Raji (cell line): ENCODE results near the gene IRX3.

Source experiments
- POLR2A ChIP-seq: IDR thresholded peaks from 2 replicates; pipeline ENCODE4 v1.6.1; 2011; ENCODE audit warnings: low read depth, low read length, control low read depth; ENCODE audit not compliant: insufficient read depth

IRX3 gene

DNA sequence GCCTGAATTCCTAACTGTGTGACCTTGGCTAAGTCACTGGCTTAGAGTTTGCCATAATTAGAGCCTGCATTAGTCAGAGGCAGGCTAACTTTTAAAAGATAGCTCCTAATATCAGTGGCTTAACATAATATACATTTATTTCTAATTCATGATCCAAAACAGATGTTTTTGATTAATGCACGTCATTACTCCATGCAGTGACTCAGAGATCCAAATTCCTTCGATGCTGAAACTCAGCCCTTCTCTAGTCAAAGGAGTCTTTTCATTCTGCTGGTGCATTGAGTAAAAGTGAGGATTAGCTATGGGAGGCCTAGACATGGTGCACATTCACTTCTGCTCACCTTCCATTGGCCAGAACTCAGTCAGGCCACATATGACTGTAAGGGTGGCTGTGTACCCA, 49.8 kb downstream of the IRX3 start:
- no peak for TF ChIP-seq POLR2A

DNA sequence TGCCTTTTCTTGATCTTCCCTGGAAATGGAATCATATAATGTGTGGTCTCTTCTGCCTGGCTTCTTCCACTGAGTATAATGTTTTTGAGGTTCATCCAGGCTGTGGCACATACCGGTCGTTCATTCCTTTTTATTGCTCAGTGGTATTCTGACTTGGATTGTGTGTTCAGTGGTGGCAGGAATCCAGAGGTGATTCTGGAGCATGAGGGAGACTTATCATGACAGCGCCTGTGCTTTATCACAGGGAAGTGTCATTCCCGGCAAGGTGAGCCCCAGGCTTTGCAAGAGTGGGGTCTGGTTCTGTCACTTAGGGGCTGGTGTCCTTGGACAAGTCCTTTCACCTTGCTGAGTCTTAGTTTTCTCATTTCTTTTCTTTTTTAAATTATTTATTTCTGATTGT, 53.0 kb downstream of the IRX3 start:
- TF ChIP-seq POLR2A = no peak
